ENCODE data around the gene PFN1.

- TF ChIP-seq, protein P1, sequence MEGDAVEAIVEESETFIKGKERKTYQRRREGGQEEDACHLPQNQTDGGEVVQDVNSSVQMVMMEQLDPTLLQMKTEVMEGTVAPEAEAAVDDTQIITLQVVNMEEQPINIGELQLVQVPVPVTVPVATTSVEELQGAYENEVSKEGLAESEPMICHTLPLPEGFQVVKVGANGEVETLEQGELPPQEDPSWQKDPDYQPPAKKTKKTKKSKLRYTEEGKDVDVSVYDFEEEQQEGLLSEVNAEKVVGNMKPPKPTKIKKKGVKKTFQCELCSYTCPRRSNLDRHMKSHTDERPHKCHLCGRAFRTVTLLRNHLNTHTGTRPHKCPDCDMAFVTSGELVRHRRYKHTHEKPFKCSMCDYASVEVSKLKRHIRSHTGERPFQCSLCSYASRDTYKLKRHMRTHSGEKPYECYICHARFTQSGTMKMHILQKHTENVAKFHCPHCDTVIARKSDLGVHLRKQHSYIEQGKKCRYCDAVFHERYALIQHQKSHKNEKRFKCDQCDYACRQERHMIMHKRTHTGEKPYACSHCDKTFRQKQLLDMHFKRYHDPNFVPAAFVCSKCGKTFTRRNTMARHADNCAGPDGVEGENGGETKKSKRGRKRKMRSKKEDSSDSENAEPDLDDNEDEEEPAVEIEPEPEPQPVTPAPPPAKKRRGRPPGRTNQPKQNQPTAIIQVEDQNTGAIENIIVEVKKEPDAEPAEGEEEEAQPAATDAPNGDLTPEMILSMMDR (IDR thresholded peaks at IDR 0.05; ENCODE audit: low read depth, low read length, poor library complexity, severe bottlenecking) = no peak
- TF ChIP-seq EZH2phosphoT487 (IDR thresholded peaks at IDR 0.05; ENCODE audit: borderline replicate concordance, low read length) = no peak
Measured at GRCh38 chr17:4986403-4986802, 38.1 kb upstream of the PFN1 start.

Data from DOHH2 (cell line).